ENCODE results near the gene PKHD1. TPM values are rescaled to one million over a fixed set of nuclear protein-coding genes. Genes with fewer than 3 reads are reported as not detected.

PKHD1 gene
- total and polyA plus RNA-seq, 4 donors = 0.06 TPM; not detected in 3

GRCh38 chr6:51827580-51827979 is 259.8 kb downstream of the PKHD1 start:
- Histone ChIP-seq H3K27ac (ENCODE audit: low read depth in 1 of 2, low read length in 2 of 2) (no peak overlapping the region), H3K4me3 (ENCODE audit: low read length in 2 of 2) (no peak overlapping the region), H3K9me3 (ENCODE audit: control insufficient read depth, low read length) (peaks cover 2% of the 10 kb centered on the region), H3K4me1 (ENCODE audit: control insufficient read depth in 1 of 2, insufficient read depth in 2 of 2, low read length in 2 of 2) (no peaks in the 10 kb centered on the region), H3K36me3 (ENCODE audit: control insufficient read depth in 1 of 2, insufficient read depth in 2 of 2, low read length in 1 of 2) (no peaks in the 10 kb centered on the region), H3K27me3 (ENCODE audit: control insufficient read depth in 1 of 2, insufficient read depth in 2 of 2, low read length in 1 of 2) (no peaks in the 10 kb centered on the region)
- intact Hi-C loops (cut with DNase I) = no loop called here
- ATAC-seq (ENCODE audit: low FRiP score) (no peak), DNase-seq (no peak)
- 92% methylated on average over 1 of the region's 1 CpG for whole genome bisulfite sequencing, 2 donors

GRCh38 chr6:51824940-51825339 is 262.5 kb downstream of the PKHD1 start:
- Histone ChIP-seq H3K27me3 (ENCODE audit: control insufficient read depth in 1 of 2, insufficient read depth in 2 of 2, low read length in 1 of 2) (no peaks in the 10 kb centered on the region), H3K36me3 (ENCODE audit: control insufficient read depth in 1 of 2, insufficient read depth in 2 of 2, low read length in 1 of 2) (no peaks in the 10 kb centered on the region), H3K4me3 (ENCODE audit: low read length in 2 of 2) (no peak overlapping the region), H3K27ac (ENCODE audit: low read depth in 1 of 2, low read length in 2 of 2) (no peak overlapping the region), H3K4me1 (ENCODE audit: control insufficient read depth in 1 of 2, insufficient read depth in 2 of 2, low read length in 2 of 2) (no peaks in the 10 kb centered on the region), H3K9me3 (ENCODE audit: control insufficient read depth, low read length) (peaks cover 2% of the 10 kb centered on the region)
- DNase-seq = no peak
- intact Hi-C loops (cut with DNase I) = no loop called here
- ATAC-seq (ENCODE audit: low FRiP score) = no peak

GRCh38 chr6:51820555-51820954 is 266.9 kb downstream of the PKHD1 start:
- H3K27ac ChIP-seq (ENCODE audit: low read depth in 1 of 2, low read length in 2 of 2) = no peak overlapping the region
- H3K4me3 ChIP-seq (ENCODE audit: low read length in 2 of 2) = no peak overlapping the region
- intact Hi-C loops (cut with DNase I) = no loop called here
- ATAC-seq (ENCODE audit: low FRiP score) (no peak), DNase-seq (no peak)
- H3K4me1 ChIP-seq (ENCODE audit: control insufficient read depth in 1 of 2, insufficient read depth in 2 of 2, low read length in 2 of 2) = no peaks in the 10 kb centered on the region
- H3K9me3 ChIP-seq (ENCODE audit: control insufficient read depth, low read length) = no peaks in the 10 kb centered on the region
- no peaks in the 10 kb centered on the region for H3K27me3 ChIP-seq (ENCODE audit: control insufficient read depth in 1 of 2, insufficient read depth in 2 of 2, low read length in 1 of 2)
- no peaks in the 10 kb centered on the region for H3K36me3 ChIP-seq (ENCODE audit: control insufficient read depth in 1 of 2, insufficient read depth in 2 of 2, low read length in 1 of 2)

- ATAC-seq (ENCODE audit: low FRiP score) (no peak), DNase-seq (no peak)
- H3K4me1 ChIP-seq (ENCODE audit: control insufficient read depth in 1 of 2, insufficient read depth in 2 of 2, low read length in 2 of 2) = no peaks in the 10 kb centered on the region
- intact Hi-C loops (cut with DNase I) = no loop called here
- no peak overlapping the region for H3K4me3 ChIP-seq (ENCODE audit: low read length in 2 of 2)
- peaks cover 0 to 3% of the 10 kb centered on the region in 2 donors for H3K27me3 ChIP-seq (ENCODE audit: control insufficient read depth in 1 of 2, insufficient read depth in 2 of 2, low read length in 1 of 2)
- WGBS, 2 donors = 51 to 53% methylated on average over 6 of the region's 6 CpGs
- no peaks in the 10 kb centered on the region for H3K36me3 ChIP-seq (ENCODE audit: control insufficient read depth in 1 of 2, insufficient read depth in 2 of 2, low read length in 1 of 2)
- peaks cover 2% of the 10 kb centered on the region for H3K9me3 ChIP-seq (ENCODE audit: control insufficient read depth, low read length)
- H3K27ac ChIP-seq (ENCODE audit: low read depth in 1 of 2, low read length in 2 of 2) = no peak overlapping the region
Observed at GRCh38 chr6:51818520-51819022, 268.8 kb downstream of the PKHD1 start.

- no peak for DNase-seq
- no peaks in the 10 kb centered on the region for H3K4me1 ChIP-seq (ENCODE audit: control insufficient read depth in 1 of 2, insufficient read depth in 2 of 2, low read length in 2 of 2)
- ATAC-seq (ENCODE audit: low FRiP score) = no peak
- no peaks in the 10 kb centered on the region for H3K36me3 ChIP-seq (ENCODE audit: control insufficient read depth in 1 of 2, insufficient read depth in 2 of 2, low read length in 1 of 2)
- H3K27me3 ChIP-seq (ENCODE audit: control insufficient read depth in 1 of 2, insufficient read depth in 2 of 2, low read length in 1 of 2) = peaks cover 0 to 3% of the 10 kb centered on the region in 2 donors
- no peak overlapping the region for H3K4me3 ChIP-seq (ENCODE audit: low read length in 2 of 2)
- no peak overlapping the region for H3K27ac ChIP-seq (ENCODE audit: low read depth in 1 of 2, low read length in 2 of 2)
- intact Hi-C loops (cut with DNase I) = no loop called here
- peaks cover 2% of the 10 kb centered on the region for H3K9me3 ChIP-seq (ENCODE audit: control insufficient read depth, low read length)
- 80 to 85% methylated on average over 7 of the region's 7 CpGs for WGBS, 2 donors
Observed at GRCh38 chr6:51817832-51818231, 269.6 kb downstream of the PKHD1 start.

GRCh38 chr6:51814418-51814817 is 273.0 kb downstream of the PKHD1 start:
- no peaks in the 10 kb centered on the region for H3K4me1 ChIP-seq (ENCODE audit: control insufficient read depth in 1 of 2, insufficient read depth in 2 of 2, low read length in 2 of 2)
- no peak for DNase-seq
- peaks cover 4% of the 10 kb centered on the region for H3K9me3 ChIP-seq (ENCODE audit: control insufficient read depth, low read length)
- WGBS, 2 donors = 56 to 70% methylated on average over 1 of the region's 1 CpG
- intact Hi-C loops (cut with DNase I) = no loop called here
- H3K36me3 ChIP-seq (ENCODE audit: control insufficient read depth in 1 of 2, insufficient read depth in 2 of 2, low read length in 1 of 2) = no peaks in the 10 kb centered on the region
- no peak for ATAC-seq (ENCODE audit: low FRiP score)
- no peak overlapping the region for H3K4me3 ChIP-seq (ENCODE audit: low read length in 2 of 2)
- H3K27ac ChIP-seq (ENCODE audit: low read depth in 1 of 2, low read length in 2 of 2) = no peak overlapping the region
- H3K27me3 ChIP-seq (ENCODE audit: control insufficient read depth in 1 of 2, insufficient read depth in 2 of 2, low read length in 1 of 2) = peaks cover 0 to 3% of the 10 kb centered on the region in 2 donors

GRCh38 chr6:51813904-51814303 is 273.5 kb downstream of the PKHD1 start:
- 32 to 48% methylated on average over 1 of the region's 1 CpG for WGBS, 2 donors
- DNase-seq (no peak), ATAC-seq (ENCODE audit: low FRiP score) (no peak)
- no peak overlapping the region for H3K4me3 ChIP-seq (ENCODE audit: low read length in 2 of 2)
- no peaks in the 10 kb centered on the region for H3K36me3 ChIP-seq (ENCODE audit: control insufficient read depth in 1 of 2, insufficient read depth in 2 of 2, low read length in 1 of 2)
- H3K4me1 ChIP-seq (ENCODE audit: control insufficient read depth in 1 of 2, insufficient read depth in 2 of 2, low read length in 2 of 2) = no peaks in the 10 kb centered on the region
- H3K9me3 ChIP-seq (ENCODE audit: control insufficient read depth, low read length) = peaks cover 4% of the 10 kb centered on the region
- intact Hi-C loops (cut with DNase I) = no loop called here
- no peak overlapping the region for H3K27ac ChIP-seq (ENCODE audit: low read depth in 1 of 2, low read length in 2 of 2)
- H3K27me3 ChIP-seq (ENCODE audit: control insufficient read depth in 1 of 2, insufficient read depth in 2 of 2, low read length in 1 of 2) = peaks cover 0 to 3% of the 10 kb centered on the region in 2 donors

GRCh38 chr6:51812231-51812630 is 275.2 kb downstream of the PKHD1 start:
- WGBS, 2 donors = 88% methylated on average over 1 of the region's 1 CpG
- Histone ChIP-seq H3K4me1 (ENCODE audit: control insufficient read depth in 1 of 2, insufficient read depth in 2 of 2, low read length in 2 of 2) (no peaks in the 10 kb centered on the region), H3K36me3 (ENCODE audit: control insufficient read depth in 1 of 2, insufficient read depth in 2 of 2, low read length in 1 of 2) (no peaks in the 10 kb centered on the region), H3K4me3 (ENCODE audit: low read length in 2 of 2) (no peak overlapping the region), H3K27me3 (ENCODE audit: control insufficient read depth in 1 of 2, insufficient read depth in 2 of 2, low read length in 1 of 2) (peaks cover 0 to 3% of the 10 kb centered on the region in 2 donors), H3K9me3 (ENCODE audit: control insufficient read depth, low read length) (peaks cover 4% of the 10 kb centered on the region), H3K27ac (ENCODE audit: low read depth in 1 of 2, low read length in 2 of 2) (no peak overlapping the region)
- no peak for ATAC-seq (ENCODE audit: low FRiP score)
- DNase-seq = no peak
- intact Hi-C loops (cut with DNase I) = no loop called here

GRCh38 chr6:51805517-51805916 is 281.9 kb downstream of the PKHD1 start:
- Histone ChIP-seq H3K4me3 (ENCODE audit: low read length in 2 of 2) (no peak overlapping the region), H3K36me3 (ENCODE audit: control insufficient read depth in 1 of 2, insufficient read depth in 2 of 2, low read length in 1 of 2) (no peaks in the 10 kb centered on the region), H3K27ac (ENCODE audit: low read depth in 1 of 2, low read length in 2 of 2) (no peak overlapping the region), H3K27me3 (ENCODE audit: control insufficient read depth in 1 of 2, insufficient read depth in 2 of 2, low read length in 1 of 2) (no peaks in the 10 kb centered on the region), H3K4me1 (ENCODE audit: control insufficient read depth in 1 of 2, insufficient read depth in 2 of 2, low read length in 2 of 2) (no peaks in the 10 kb centered on the region), H3K9me3 (ENCODE audit: control insufficient read depth, low read length) (peaks cover 1% of the 10 kb centered on the region)
- DNase-seq (no peak), ATAC-seq (ENCODE audit: low FRiP score) (no peak)
- intact Hi-C loops (cut with DNase I) = no loop called here
- 74 to 86% methylated on average over 1 of the region's 1 CpG for WGBS, 2 donors
